K562 (cell line): Measurements from ENCODE around the gene ARHGAP10. TPM values are rescaled to one million over a fixed set of nuclear protein-coding genes. Genes with fewer than 3 reads are reported as not detected.

Experiments
- ATAC-seq: fragments of 200-7000 bp; cut with Tn5 transposase; 3 replicates; pipeline ENCODE4 v1.9.1; 2020; ENCODE audit warnings: moderate library complexity
- BruUV-seq: library from RNA; stranded (reverse); fragments of 400-500 nt; replicated peaks from 2 replicates; lab custom pipeline; 2021; lab: Mats Ljungman, UMichigan
- CTCF ChIA-PET: fragments of 300-600 bp; formaldehyde crosslinking; extraction: SDS; loops from one replicate; lab custom pipeline; 2021; ENCODE audit warnings: low intra/inter-chr PET ratio; lab: Yijun Ruan, JAX
- POLR2A ChIA-PET: fragments of 300-600, 350-650 bp; sonication (Branson Sonifier 250); formaldehyde crosslinking; extraction: SDS; loops from one replicate; lab custom pipeline; 2021; ENCODE audit warnings: antibody characterized with exemption, inconsistent platforms; lab: Yijun Ruan, JAX
- DNase-seq, 4 experiments: peaks; one replicate each; pipeline versions ENCODE4 v3.0.0 to v3.0.0-alpha.2; 2011 to 2018; ENCODE audit warnings: low spot score in 3 of 4, mixed read lengths in 3 of 4; ENCODE audit errors: extremely low read depth in 1 of 4
- FAIRE-seq: peaks from 2 replicates; lab custom pipeline; 2011; peaks lifted over from hg19 to GRCh38; lab: Jason Lieb, UNC
- H2AFZ ChIP-seq: 2 replicates; pipeline ENCODE4 v1.6.0; 2011; ENCODE audit warnings: low read depth, low read length, control low read depth, inconsistent platforms
- H3K27ac ChIP-seq: fragments of 200-600 bp; 3 replicates; pipeline ENCODE4 v1.8.0; 2011; ENCODE audit warnings: low read depth, mild to moderate bottlenecking, control low read depth, inconsistent platforms, low read length, moderate library complexity, mixed read lengths; ENCODE audit errors: extremely low read depth
- H3K27me3 ChIP-seq, 2 experiments: fragments of 300-600 bp in 1 of 2; 2 replicates in 1 of 2; 3 replicates in 1 of 2; pipeline versions ENCODE4 v1.6.0 to v1.8.0; 2011; ENCODE audit warnings: inconsistent platforms in 2 of 2, low read length in 2 of 2, mild to moderate bottlenecking in 1 of 2, mixed read lengths in 1 of 2, moderate library complexity in 1 of 2; ENCODE audit not compliant: control insufficient read depth in 2 of 2, insufficient read depth in 2 of 2
- H3K36me3 ChIP-seq: fragments of 300-600 bp; 3 replicates; pipeline ENCODE4 v1.8.0; 2011; ENCODE audit warnings: mild to moderate bottlenecking, low read length, inconsistent platforms; ENCODE audit not compliant: control insufficient read depth, insufficient read depth
- H3K4me1 ChIP-seq, 2 experiments: fragments of 200-600 bp in 1 of 2; replicated peaks in 1 of 2; 2 replicates in 1 of 2; 3 replicates in 1 of 2; pipeline versions ENCODE4 v1.5.1 to v1.8.0; 2011; ENCODE audit warnings: inconsistent platforms in 2 of 2, low read length in 2 of 2, mild to moderate bottlenecking in 1 of 2, mixed read lengths in 1 of 2, moderate library complexity in 1 of 2; ENCODE audit not compliant: control insufficient read depth in 2 of 2, insufficient read depth in 2 of 2
- H3K4me2 ChIP-seq: 2 replicates; pipeline ENCODE4 v1.6.1; 2011; ENCODE audit warnings: low read length, control low read depth, inconsistent platforms, mixed read lengths; ENCODE audit not compliant: insufficient read depth
- H3K4me3 ChIP-seq: fragments of 200-600 bp; sonication (generic), shearing (Covaris generic); 2 replicates; pipeline ENCODE4 v1.5.1; 2016; ENCODE audit warnings: control low read depth, inconsistent platforms
- H3K79me2 ChIP-seq: fragments of 200-600 bp; 3 replicates; pipeline ENCODE4 v1.8.0; 2011; ENCODE audit warnings: low read length, inconsistent platforms; ENCODE audit not compliant: control insufficient read depth, insufficient read depth
- H3K9ac ChIP-seq, 2 experiments: 2 replicates each; pipeline versions ENCODE4 v1.6.0 to v1.6.1; 2011; ENCODE audit warnings: low read depth in 2 of 2, low read length in 2 of 2, control low read depth in 1 of 2, inconsistent platforms in 1 of 2, mild to moderate bottlenecking in 1 of 2, mixed read lengths in 1 of 2; ENCODE audit not compliant: insufficient read depth in 1 of 2
- H3K9me1 ChIP-seq: one replicate; pipeline ENCODE4 v1.6.0; 2011; ENCODE audit warnings: inconsistent platforms, mild to moderate bottlenecking, low read length, moderate library complexity; ENCODE audit not compliant: control insufficient read depth, insufficient read depth
- H3K9me3 ChIP-seq: replicated peaks from 2 replicates; pipeline ENCODE4 v1.5.1; 2011; ENCODE audit warnings: low read depth, low read length, inconsistent platforms; ENCODE audit not compliant: control insufficient read depth, insufficient read depth
- H4K20me1 ChIP-seq: replicated peaks from 2 replicates; pipeline ENCODE4 v1.6.1; 2011; ENCODE audit warnings: low read length, inconsistent platforms, mixed read lengths; ENCODE audit not compliant: control insufficient read depth, insufficient read depth
- FOXP1 ChIP-seq: sonication (generic); formaldehyde crosslinking; IDR thresholded peaks from 2 replicates; pipeline ENCODE4 v1.8.0; 2022; ENCODE audit warnings: mild to moderate bottlenecking, missing genetic modification reagents
- MAFK ChIP-seq: IDR thresholded peaks from 2 replicates; pipeline ENCODE4 v1.6.1; 2011; ENCODE audit warnings: low read length, improper control_type of control experiment
- MTF1 ChIP-seq: fragments of 250-450 bp; sonication (Bioruptor Pico); IDR thresholded peaks from 2 replicates; pipeline ENCODE4 v1.9.0; 2021; ENCODE audit warnings: moderate library complexity, mild to moderate bottlenecking, inconsistent platforms, borderline replicate concordance
- RCOR1 ChIP-seq, 2 experiments: IDR thresholded peaks; 2 replicates each; pipeline ENCODE4 v1.6.1; 2012; ENCODE audit warnings: low read depth in 2 of 2, low read length in 2 of 2, borderline replicate concordance in 1 of 2, improper control_type of control experiment in 1 of 2
- WHSC1 ChIP-seq: IDR thresholded peaks from one replicate; pipeline ENCODE4 v1.6.1; 2012; ENCODE audit warnings: low read length, control low read depth, inconsistent platforms
- ZNF316 ChIP-seq: fragments of 450-650 bp; IDR thresholded peaks from 2 replicates; pipeline ENCODE4 v1.6.1; 2016
- WGBS: fragments of 100-300 bp; shearing (Covaris generic); methylation state at CpG from one replicate; pipeline ENCODE4 v1.1.6; 2016; ENCODE audit warnings: low coverage, mixed read lengths; ENCODE audit not compliant: insufficient coverage; ENCODE audit errors: missing lambda C conversion rate; 5-methylcytosine and 5-hydroxymethylcytosine counted together
- in situ Hi-C: fragments of 300-500 bp; cut with MboI; formaldehyde crosslinking; loops from 4 replicates; pipeline ENCODE4 v1.15.0; 2018; ENCODE audit warnings: inconsistent platforms, mixed read lengths
- intact Hi-C: fragments of 100-400 bp; cut with micrococcal nuclease; formaldehyde crosslinking; loops from 2 replicates; pipeline ENCODE4 v1.14.2; 2022
- polyA plus RNA-seq, 8 experiments: library from polyadenylated mRNA; depleted of rRNA in 4 of 8; stranded (reverse) in 5 of 8; unstranded in 3 of 8; fragments of >200 nt; fragmentation: Nextera tagmentation in 2 of 8; fragmentation: Illumina TruSeq in 1 of 8; extraction: Ambion mirVana in 2 of 8; extraction: Trizol in 1 of 8; gene quantifications; 2 replicates each; pipeline versions ENCODE4 v1.2.1 to v1.2.3, GENCODE V29; 2011 to 2014; ENCODE audit warnings: inconsistent platforms in 1 of 8, missing spikeins in 1 of 8
- total RNA-seq, 7 experiments: library from RNA; depleted of rRNA in 6 of 7; stranded (reverse); fragments of >200 nt in 6 of 7; fragmentation: Illumina TruSeq in 2 of 7; extraction: Trizol in 2 of 7; gene quantifications; 2 replicates each; pipeline versions ENCODE4 v1.2.1 to v1.2.3, GENCODE V29; 2011 to 2021; ENCODE audit warnings: low replicate concordance in 1 of 7
- TF ChIP-seq, protein P1 (sequence below): sonication (generic); formaldehyde crosslinking; IDR thresholded peaks from 2 replicates; pipeline ENCODE4 v1.8.0; 2022; ENCODE audit warnings: missing genetic modification reagents, mild to moderate bottlenecking, moderate library complexity, borderline replicate concordance
- TF ChIP-seq, protein P2 (sequence below), 2 experiments: fragments of 450-650 bp in 1 of 2; sonication (generic) in 1 of 2; formaldehyde crosslinking; conservative IDR thresholded peaks; 2 replicates each; pipeline versions ENCODE4 v1.4.0 to v1.8.1; 2020 to 2022; ENCODE audit warnings: mild to moderate bottlenecking in 1 of 2, missing genetic modification reagents in 1 of 2
- TF ChIP-seq, protein P3 (sequence below): fragments of 250-450 bp; sonication (Bioruptor Pico); IDR thresholded peaks from 2 replicates; pipeline ENCODE4 v1.4.0; 2020

Gene ARHGAP10
- total and polyA plus RNA-seq, 9 of the 15 experiments (the other 6 are each of a cell fraction or from before 2014, with no cell fraction given): 0.03 to 0.22 (median 0.06) TPM; not detected in 3

DNA sequence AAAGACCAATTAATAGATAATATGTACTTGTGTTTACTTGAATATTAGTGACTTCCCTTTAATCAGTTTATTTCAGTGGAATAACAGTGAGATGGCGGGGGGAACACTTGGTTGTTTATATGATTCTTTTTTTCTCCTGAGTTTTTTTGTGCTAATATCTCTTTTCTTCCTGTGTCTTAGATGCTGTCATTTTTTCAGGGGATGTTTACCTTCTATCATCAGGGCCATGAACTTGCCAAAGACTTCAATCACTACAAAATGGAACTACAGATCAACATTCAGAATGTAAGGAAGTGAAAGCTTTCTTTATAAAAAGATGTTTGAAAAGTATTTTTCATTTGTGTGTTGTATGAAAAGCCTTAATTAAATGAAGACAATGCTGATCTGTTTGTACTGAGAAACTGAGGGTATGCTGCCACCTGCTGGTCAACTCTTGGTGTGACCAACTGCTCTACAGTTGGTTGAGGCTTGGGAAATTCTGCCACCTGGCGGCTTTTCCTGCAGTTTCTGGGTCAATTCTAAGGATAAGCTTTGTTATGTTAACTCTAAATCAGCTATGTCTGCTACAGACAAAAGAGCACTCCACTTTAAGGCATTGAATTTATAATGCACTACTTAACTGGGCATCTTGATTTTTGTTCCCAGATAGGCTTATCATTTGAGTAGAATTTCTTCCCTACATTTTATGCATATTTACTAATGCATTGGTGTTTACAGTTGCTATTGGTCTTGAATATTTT lies 134.8 kb downstream of the ARHGAP10 start (continued):
- TF ChIP-seq WHSC1 (no peak), RCOR1 (IDR thresholded peaks at IDR 0.05; ENCODE audit: borderline replicate concordance in 1 of 2, low read depth in 2 of 2, low read length in 2 of 2) (peak in 1 of 2 experiments; percentile 23; a peak in 1 of 4 replicates)
- TF ChIP-seq, protein P1, sequence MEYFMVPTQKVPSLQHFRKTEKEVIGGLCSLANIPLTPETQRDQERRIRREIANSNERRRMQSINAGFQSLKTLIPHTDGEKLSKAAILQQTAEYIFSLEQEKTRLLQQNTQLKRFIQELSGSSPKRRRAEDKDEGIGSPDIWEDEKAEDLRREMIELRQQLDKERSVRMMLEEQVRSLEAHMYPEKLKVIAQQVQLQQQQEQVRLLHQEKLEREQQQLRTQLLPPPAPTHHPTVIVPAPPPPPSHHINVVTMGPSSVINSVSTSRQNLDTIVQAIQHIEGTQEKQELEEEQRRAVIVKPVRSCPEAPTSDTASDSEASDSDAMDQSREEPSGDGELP: no peak
- TF ChIP-seq, protein P2, sequence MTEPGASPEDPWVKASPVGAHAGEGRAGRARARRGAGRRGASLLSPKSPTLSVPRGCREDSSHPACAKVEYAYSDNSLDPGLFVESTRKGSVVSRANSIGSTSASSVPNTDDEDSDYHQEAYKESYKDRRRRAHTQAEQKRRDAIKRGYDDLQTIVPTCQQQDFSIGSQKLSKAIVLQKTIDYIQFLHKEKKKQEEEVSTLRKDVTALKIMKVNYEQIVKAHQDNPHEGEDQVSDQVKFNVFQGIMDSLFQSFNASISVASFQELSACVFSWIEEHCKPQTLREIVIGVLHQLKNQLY (CRISPR knock-in tag; conservative IDR thresholded peaks at IDR 0.05): no peak

DNA sequence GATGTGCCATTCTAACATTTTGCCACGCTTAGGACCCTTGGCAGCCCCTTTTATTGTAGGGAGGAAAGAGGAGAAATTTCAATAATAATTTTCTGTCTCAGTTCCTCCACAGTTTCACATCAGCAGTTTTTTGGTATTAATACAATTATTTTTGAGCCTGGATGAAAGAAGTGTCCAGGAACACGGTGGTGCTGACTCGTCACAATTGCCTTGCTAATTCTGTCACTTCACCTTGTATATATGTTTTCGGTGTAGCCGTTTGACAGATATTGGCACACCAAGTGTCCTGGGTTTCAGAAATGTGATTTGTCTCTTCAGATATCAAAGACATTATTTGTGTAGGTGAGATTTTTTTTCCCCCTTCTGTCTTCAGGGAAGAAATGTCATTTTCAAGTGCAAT lies 142.2 kb downstream of the ARHGAP10 start:
- ChIA-PET CTCF (no interaction called here), POLR2A (no interaction called here)
- DNase-seq: no peak
- no TSS peak for BruUV-seq
- Histone ChIP-seq H3K4me2 (no peak overlapping the region), H4K20me1 (no peaks in the 10 kb centered on the region), H3K27ac (no peak overlapping the region), H3K4me1 (no peaks in the 10 kb centered on the region), H3K9ac (no peak overlapping the region), H3K4me3 (no peak overlapping the region), H3K9me3 (no peaks in the 10 kb centered on the region), H3K36me3 (no peaks in the 10 kb centered on the region), H3K79me2 (no peaks in the 10 kb centered on the region), H3K27me3 (no peaks in the 10 kb centered on the region), H2AFZ (no peak overlapping the region), H3K9me1 (no peaks in the 10 kb centered on the region)
- ATAC-seq: no peak
- peak; percentile 31; the same call in 1 of the 2 replicates for TF ChIP-seq ZNF316
- no peak for TF ChIP-seq FOXP1
- no peak for TF ChIP-seq MTF1
- TF ChIP-seq, protein P3, sequence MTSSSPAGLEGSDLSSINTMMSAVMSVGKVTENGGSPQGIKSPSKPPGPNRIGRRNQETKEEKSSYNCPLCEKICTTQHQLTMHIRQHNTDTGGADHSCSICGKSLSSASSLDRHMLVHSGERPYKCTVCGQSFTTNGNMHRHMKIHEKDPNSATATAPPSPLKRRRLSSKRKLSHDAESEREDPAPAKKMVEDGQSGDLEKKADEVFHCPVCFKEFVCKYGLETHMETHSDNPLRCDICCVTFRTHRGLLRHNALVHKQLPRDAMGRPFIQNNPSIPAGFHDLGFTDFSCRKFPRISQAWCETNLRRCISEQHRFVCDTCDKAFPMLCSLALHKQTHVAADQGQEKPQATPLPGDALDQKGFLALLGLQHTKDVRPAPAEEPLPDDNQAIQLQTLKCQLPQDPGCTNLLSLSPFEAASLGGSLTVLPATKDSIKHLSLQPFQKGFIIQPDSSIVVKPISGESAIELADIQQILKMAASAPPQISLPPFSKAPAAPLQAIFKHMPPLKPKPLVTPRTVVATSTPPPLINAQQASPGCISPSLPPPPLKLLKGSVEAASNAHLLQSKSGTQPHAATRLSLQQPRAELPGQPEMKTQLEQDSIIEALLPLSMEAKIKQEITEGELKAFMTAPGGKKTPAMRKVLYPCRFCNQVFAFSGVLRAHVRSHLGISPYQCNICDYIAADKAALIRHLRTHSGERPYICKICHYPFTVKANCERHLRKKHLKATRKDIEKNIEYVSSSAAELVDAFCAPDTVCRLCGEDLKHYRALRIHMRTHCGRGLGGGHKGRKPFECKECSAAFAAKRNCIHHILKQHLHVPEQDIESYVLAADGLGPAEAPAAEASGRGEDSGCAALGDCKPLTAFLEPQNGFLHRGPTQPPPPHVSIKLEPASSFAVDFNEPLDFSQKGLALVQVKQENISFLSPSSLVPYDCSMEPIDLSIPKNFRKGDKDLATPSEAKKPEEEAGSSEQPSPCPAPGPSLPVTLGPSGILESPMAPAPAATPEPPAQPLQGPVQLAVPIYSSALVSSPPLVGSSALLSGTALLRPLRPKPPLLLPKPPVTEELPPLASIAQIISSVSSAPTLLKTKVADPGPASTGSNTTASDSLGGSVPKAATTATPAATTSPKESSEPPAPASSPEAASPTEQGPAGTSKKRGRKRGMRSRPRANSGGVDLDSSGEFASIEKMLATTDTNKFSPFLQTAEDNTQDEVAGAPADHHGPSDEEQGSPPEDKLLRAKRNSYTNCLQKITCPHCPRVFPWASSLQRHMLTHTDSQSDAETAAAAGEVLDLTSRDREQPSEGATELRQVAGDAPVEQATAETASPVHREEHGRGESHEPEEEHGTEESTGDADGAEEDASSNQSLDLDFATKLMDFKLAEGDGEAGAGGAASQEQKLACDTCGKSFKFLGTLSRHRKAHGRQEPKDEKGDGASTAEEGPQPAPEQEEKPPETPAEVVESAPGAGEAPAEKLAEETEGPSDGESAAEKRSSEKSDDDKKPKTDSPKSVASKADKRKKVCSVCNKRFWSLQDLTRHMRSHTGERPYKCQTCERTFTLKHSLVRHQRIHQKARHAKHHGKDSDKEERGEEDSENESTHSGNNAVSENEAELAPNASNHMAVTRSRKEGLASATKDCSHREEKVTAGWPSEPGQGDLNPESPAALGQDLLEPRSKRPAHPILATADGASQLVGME: no peak
- no peak for TF ChIP-seq MAFK
- intact Hi-C loops (no loop called here), in situ Hi-C loops (loop anchor here (25.0 kb wide), 2 partner anchors 737 to 862 kb away; no protein-coding TSS in a partner anchor)
- FAIRE-seq: no peak
- WGBS: 0% methylated on average over 5 of the region's 5 CpGs
